Measurements from ENCODE around the gene PGGHG.

DNA sequence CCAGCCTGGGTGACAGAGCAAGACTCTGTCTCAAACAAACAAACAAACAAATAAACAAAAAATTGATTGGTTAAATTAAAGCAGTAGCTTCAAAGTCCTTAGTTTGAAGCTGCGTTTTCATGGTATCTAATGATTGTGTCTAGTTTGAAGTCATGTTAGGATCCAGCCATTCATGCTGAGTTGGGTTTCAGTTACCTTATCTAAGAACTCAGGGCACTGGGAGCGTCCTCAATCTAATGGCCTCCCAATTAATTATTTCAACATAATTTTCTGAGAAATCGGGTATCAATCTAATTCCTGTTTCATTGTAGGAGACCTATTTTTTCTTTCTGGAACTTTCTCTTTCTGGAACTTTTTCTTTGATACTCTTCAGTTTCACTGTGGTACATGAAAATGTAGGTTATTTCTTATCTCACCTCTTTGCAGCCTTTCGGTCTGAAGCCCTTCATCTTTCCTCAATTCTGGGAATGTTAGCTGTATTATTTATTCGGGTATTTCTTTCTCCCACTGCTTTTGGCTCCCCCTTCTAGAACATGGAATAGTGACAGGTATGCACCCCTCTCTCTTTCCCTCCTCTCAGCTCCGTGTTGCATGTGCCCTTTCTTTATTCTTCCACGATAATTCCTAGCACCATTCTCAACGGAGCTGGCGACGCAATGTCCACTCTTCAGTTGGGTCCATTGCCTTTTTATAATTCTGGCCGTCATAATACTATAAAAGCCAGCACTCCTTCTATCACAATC lies 56.1 kb downstream of the PGGHG start:
- TF ChIP-seq CTCF (IDR thresholded peaks at IDR 0.05), result no peak
- TF ChIP-seq POLR2AphosphoS5 (IDR thresholded peaks at IDR 0.05), result no peak
- no peak for TF ChIP-seq POLR2A (IDR thresholded peaks at IDR 0.05)

All from stomach (tissue), 4 donors.